Loucy (cell line): ENCODE data around the gene PLCG1.

ENCODE experiments used
- H2AFZ ChIP-seq: fragments of 200-600 bp; sonication (generic); 2 replicates; pipeline ENCODE4 v1.6.0; 2016; ENCODE audit warnings: antibody characterized with exemption, mild to moderate bottlenecking, low read length, moderate library complexity
- H3F3A ChIP-seq: fragments of 200-600 bp; 2 replicates; pipeline ENCODE4 v1.6.0; 2016; ENCODE audit warnings: antibody characterized with exemption, low read depth, mild to moderate bottlenecking
- H3K27me3 ChIP-seq: fragments of 200-600 bp; sonication (generic); 2 replicates; pipeline ENCODE4 v1.6.1; 2014; ENCODE audit warnings: low read length, mild to moderate bottlenecking; ENCODE audit not compliant: insufficient read depth, poor library complexity, severe bottlenecking
- H3K36me3 ChIP-seq: fragments of 200-600 bp; sonication (generic); 2 replicates; pipeline ENCODE4 v1.6.1; 2016; ENCODE audit warnings: low read length; ENCODE audit not compliant: insufficient read depth
- H3K4me1 ChIP-seq: fragments of 200-600 bp; sonication (generic); 2 replicates; pipeline ENCODE4 v1.5.1; 2014; ENCODE audit warnings: low read length, mild to moderate bottlenecking; ENCODE audit not compliant: insufficient read depth, poor library complexity, severe bottlenecking
- H3K4me2 ChIP-seq: fragments of 200-600 bp; sonication (generic); 2 replicates; pipeline ENCODE4 v1.6.0; 2014; ENCODE audit warnings: antibody characterized with exemption, low read length, low read depth, mild to moderate bottlenecking; ENCODE audit not compliant: poor library complexity, severe bottlenecking
- H3K4me3 ChIP-seq: fragments of 200-600 bp; sonication (generic); 2 replicates; pipeline ENCODE4 v1.5.1; 2014; ENCODE audit warnings: low read length, mild to moderate bottlenecking, mixed read lengths; ENCODE audit not compliant: poor library complexity, severe bottlenecking
- H3K79me2 ChIP-seq: fragments of 200-600 bp; sonication (generic); 2 replicates; pipeline ENCODE4 v1.6.1; 2014; ENCODE audit warnings: low read length; ENCODE audit not compliant: insufficient read depth
- H3K9ac ChIP-seq: fragments of 200-600 bp; sonication (generic); 2 replicates; pipeline ENCODE4 v1.6.0; 2014; ENCODE audit warnings: mild to moderate bottlenecking, low read depth, low read length, moderate library complexity; ENCODE audit not compliant: poor library complexity, severe bottlenecking
- H3K9me2 ChIP-seq: fragments of 200-600 bp; sonication (generic); replicated peaks from 2 replicates; pipeline ENCODE4 v1.6.1; 2016; ENCODE audit warnings: low read depth, low read length, mixed read lengths
- H3K9me3 ChIP-seq: fragments of 200-600 bp; sonication (generic); 2 replicates; pipeline ENCODE4 v1.6.1; 2014; ENCODE audit warnings: mild to moderate bottlenecking, antibody characterized with exemption, low read length, low read depth; ENCODE audit not compliant: insufficient read depth
- H4K20me1 ChIP-seq: fragments of 200-600 bp; sonication (generic); 2 replicates; pipeline ENCODE4 v1.6.0; 2014; ENCODE audit warnings: antibody characterized with exemption, low read length, mild to moderate bottlenecking; ENCODE audit not compliant: insufficient read depth, poor library complexity, severe bottlenecking
- CTCF ChIP-seq: fragments of 200-600 bp; sonication (generic); conservative IDR thresholded peaks from 2 replicates; pipeline ENCODE4 v1.5.1; 2014; ENCODE audit warnings: mild to moderate bottlenecking, antibody characterized with exemption, low read length
- EZH2phosphoT487 ChIP-seq: fragments of 200-600 bp; IDR thresholded peaks from 2 replicates; pipeline ENCODE4 v1.6.1; 2018; ENCODE audit warnings: antibody characterized with exemption, mild to moderate bottlenecking, moderate library complexity, borderline replicate concordance

PLCG1 gene

GRCh38 chr20:41200446-41201202 is 63.3 kb downstream of the PLCG1 start:
- no peaks in the 10 kb centered on the region for H3F3A ChIP-seq
- no peaks in the 10 kb centered on the region for H3K4me1 ChIP-seq
- H4K20me1 ChIP-seq = no peaks in the 10 kb centered on the region
- no peak overlapping the region for H2AFZ ChIP-seq
- peaks cover 35% of the 10 kb centered on the region; the same call in 1 of the 2 replicates for H3K36me3 ChIP-seq
- H3K4me3 ChIP-seq = no peak overlapping the region
- H3K4me2 ChIP-seq = no peak overlapping the region
- H3K9ac ChIP-seq = no peak overlapping the region
- no peaks in the 10 kb centered on the region for H3K79me2 ChIP-seq
- no peak for TF ChIP-seq CTCF
- TF ChIP-seq EZH2phosphoT487 = no peak
- no peaks in the 10 kb centered on the region for H3K9me2 ChIP-seq
- H3K9me3 ChIP-seq = peaks cover 4% of the 10 kb centered on the region; the same call in 1 of the 2 replicates
- no peaks in the 10 kb centered on the region for H3K27me3 ChIP-seq

- Histone ChIP-seq H3F3A (no peaks in the 10 kb centered on the region), H3K27me3 (no peaks in the 10 kb centered on the region), H3K36me3 (peaks cover 35% of the 10 kb centered on the region; the same call in 1 of the 2 replicates), H4K20me1 (no peaks in the 10 kb centered on the region), H3K4me1 (no peaks in the 10 kb centered on the region), H3K4me2 (no peak overlapping the region), H3K9ac (no peak overlapping the region), H3K9me3 (peaks cover 4% of the 10 kb centered on the region; the same call in 1 of the 2 replicates), H3K9me2 (no peaks in the 10 kb centered on the region), H2AFZ (no peak overlapping the region), H3K79me2 (no peaks in the 10 kb centered on the region), H3K4me3 (no peak overlapping the region)
- no peak for TF ChIP-seq CTCF
Observed at GRCh38 chr20:41201760-41202159, 64.4 kb downstream of the PLCG1 start.

- TF ChIP-seq EZH2phosphoT487 (no peak), CTCF (no peak)
- H3K4me3 ChIP-seq = no peak overlapping the region
Observed at GRCh38 chr20:41202426-41202825, 65.1 kb downstream of the PLCG1 start.

More at GRCh38 chr20:41202426-41202825, 65.1 kb downstream of the PLCG1 start:
- Histone ChIP-seq H3K4me1 (no peaks in the 10 kb centered on the region), H3K9ac (no peak overlapping the region), H3K79me2 (no peaks in the 10 kb centered on the region), H3K9me2 (no peaks in the 10 kb centered on the region), H3K9me3 (peaks cover 4% of the 10 kb centered on the region; the same call in 1 of the 2 replicates), H4K20me1 (no peaks in the 10 kb centered on the region), H3K27me3 (no peaks in the 10 kb centered on the region), H3F3A (no peaks in the 10 kb centered on the region), H3K4me2 (no peak overlapping the region), H3K36me3 (peaks cover 35% of the 10 kb centered on the region; the same call in 1 of the 2 replicates), H2AFZ (no peak overlapping the region)
